ENCODE measurements around the gene SNX11.

Gene SNX11

GRCh38 chr17:48084932-48085331, 22.6 kb upstream of the SNX11 start:
- DNase-seq: no peak
- in situ Hi-C loops (cut with MboI; ENCODE audit: low pct_unique_long_range_greater_than_20kb, low sequenced_read_pairs): no loop called here

DNA sequence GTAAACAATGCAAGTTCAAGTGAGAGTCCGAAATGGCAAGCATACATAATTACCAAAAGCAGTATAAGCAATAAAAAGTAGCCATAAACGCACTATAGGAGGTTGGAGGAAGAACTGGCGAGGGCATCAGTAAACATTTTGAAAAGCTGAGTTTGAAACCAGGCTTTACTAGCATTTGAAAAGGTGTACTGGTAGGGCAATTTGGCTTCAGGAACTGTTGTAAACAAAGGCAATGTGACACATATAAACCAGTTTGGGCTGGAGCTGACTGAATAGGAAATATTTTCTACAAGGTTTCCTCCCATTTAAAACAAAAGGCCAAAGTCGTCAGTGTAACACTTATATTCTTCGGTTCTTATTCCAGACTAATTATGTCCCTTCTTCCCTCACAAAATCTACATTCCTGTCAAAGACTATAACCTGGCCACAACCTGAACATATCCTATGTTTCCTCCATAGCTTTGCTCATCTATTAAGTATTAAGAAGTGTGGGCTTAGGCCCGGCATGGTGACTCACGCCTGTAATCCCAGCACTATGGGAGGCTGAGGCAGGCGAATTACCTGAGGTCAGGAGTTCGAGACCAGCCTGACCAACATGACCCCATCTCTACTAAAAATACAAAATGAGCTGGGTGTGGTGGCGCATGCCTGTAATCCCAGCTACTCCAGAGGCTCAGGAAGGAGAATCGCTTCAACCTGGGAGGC, 14.1 kb upstream of the SNX11 start:
- DNase-seq: no peak
- in situ Hi-C loops (cut with MboI; ENCODE audit: low pct_unique_long_range_greater_than_20kb, low sequenced_read_pairs): no loop called here

DNA sequence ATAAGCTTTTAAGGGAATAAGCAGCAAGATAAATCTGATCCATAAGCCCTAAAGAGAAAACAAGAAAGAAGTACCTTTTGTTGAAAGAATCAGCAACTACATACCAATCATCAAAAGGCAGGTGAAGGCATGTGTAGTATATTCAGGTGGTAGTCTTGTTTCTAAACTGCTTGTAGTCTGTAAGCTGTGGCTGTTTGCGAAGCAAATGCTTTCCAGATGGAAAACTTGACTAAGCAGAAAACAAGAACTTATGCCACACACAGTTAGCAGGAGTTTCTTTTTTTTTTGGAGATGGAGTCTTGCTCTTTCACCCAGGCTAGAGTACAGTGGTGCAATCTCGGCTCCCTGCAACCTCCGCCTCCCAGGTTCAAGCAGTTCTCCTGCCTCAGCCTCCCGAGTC, 12.0 kb upstream of the SNX11 start:
- DNase-seq: no peak

DNA sequence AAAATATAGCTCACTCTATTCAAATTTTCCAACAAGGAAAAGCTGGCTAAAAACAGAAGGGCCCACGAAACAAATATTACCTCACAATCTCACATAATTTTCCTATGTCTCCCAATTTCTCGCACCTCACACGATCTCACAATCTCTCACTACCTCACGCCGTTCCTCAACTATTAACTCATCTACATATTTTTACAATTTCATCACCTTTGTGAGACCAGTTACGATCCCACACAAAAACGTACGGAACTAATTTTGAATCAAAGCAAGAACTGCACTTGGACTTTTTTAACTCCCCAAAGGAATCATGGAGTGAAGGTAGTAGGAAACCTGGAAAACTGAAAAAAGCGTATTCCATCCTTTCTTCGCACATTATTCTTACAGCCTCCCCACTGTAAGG, 7.4 kb upstream of the SNX11 start:
- in situ Hi-C loops (cut with MboI; ENCODE audit: low pct_unique_long_range_greater_than_20kb, low sequenced_read_pairs): no loop called here
- DNase-seq: no peak

More for the DNA sequence above, 12.0 kb upstream of the SNX11 start:
- in situ Hi-C loops (cut with MboI; ENCODE audit: low pct_unique_long_range_greater_than_20kb, low sequenced_read_pairs): no loop called here

GRCh38 chr17:48100591-48101011, 7.0 kb upstream of the SNX11 start:
- DNase-seq: no peak
- in situ Hi-C loops (cut with MboI; ENCODE audit: low pct_unique_long_range_greater_than_20kb, low sequenced_read_pairs): no loop called here

GRCh38 chr17:48101012-48101720, 6.4 kb upstream of the SNX11 start, which contains the start of gene CBX1:
Gene CBX1, minus strand, starts transcription at chr17:48101478. Its CDS starts 24,474 bp downstream, at chr17:48077004.
- DNase-seq: peak; percentile 94
- in situ Hi-C loops (cut with MboI; ENCODE audit: low pct_unique_long_range_greater_than_20kb, low sequenced_read_pairs): no loop called here

DNA sequence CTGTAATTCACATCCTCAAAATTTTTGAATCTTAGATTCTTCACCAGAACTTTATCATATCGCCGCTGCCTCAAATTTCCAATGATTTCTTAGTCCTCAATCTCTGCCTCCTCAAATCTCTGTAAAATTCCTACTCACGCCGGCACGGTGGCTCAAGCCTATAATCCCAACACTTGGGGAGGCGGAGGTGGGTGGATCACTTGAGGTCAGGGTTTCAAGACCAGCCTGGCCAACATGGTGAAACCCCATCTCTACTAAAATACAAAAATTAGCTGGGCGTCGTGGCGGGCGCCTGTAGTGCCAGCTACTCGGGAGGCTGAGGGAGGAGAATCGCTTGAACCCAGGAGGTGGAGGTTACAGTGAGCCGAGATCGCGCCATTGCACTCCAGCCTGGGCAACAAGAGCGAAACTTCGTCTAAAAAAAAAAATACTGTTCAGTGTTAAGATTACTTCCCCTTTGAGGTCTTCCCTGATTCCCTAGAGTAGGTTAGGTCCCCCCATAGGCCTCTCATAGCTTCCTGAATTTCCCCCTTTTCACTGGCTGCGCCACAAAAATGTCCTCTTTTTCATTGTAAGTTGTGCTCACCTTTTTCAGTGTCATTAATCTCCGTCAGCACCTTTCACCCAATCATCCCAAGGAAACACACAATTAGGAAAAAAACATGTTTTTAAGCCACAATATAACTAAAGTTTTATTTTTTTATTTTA, 5.4 kb upstream of the SNX11 start:
- DNase-seq: peak; percentile 44
- in situ Hi-C loops (cut with MboI; ENCODE audit: low pct_unique_long_range_greater_than_20kb, low sequenced_read_pairs): no loop called here

DNA sequence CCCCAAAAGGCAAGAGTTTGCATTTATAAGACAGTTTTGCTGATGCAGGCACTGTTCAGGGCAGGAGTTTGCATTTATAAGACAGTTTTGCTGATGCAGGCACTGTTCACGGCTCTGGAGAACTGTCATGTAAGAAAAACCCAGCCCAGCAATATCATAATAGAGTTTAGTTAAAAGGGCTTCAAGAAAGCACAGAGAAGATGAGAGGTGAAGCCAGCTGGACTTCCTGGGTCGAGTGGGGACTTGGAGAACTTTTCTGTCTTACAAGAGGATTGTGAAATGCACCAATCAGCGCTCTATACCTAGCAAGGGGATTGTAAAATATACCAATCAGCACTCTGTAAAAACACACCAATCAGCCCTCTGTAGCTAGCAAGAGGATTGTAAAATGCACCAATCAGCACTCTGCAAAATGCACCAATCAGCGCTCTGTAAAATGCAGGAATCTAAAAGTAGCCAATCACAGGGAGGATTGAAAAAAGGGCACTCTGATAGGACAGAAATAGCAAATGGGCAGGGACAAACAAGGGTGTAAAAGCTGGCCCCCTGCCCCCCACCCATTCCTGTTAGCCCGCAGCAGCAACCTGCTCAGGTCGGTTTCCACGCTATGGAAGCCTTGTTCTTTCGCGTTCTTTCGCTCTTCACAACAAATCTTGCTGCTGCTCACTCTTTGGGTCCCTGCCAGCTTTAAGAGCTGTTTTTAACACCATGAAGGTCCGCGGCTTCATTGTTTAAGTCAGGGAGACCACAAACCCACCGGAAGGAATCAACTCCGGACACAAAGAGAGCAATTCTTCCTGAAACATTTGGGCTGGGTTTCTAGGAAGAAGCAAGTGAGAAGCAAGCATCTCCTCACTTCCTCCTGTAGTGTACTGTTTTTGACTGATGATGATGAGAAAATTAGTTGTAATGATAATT, 4.5 kb upstream of the SNX11 start:
- in situ Hi-C loops (cut with MboI; ENCODE audit: low pct_unique_long_range_greater_than_20kb, low sequenced_read_pairs): no loop called here
- DNase-seq: peak; percentile 86

GRCh38 chr17:48104440-48104839, 3.1 kb upstream of the SNX11 start:
- DNase-seq: no peak
- in situ Hi-C loops (cut with MboI; ENCODE audit: low pct_unique_long_range_greater_than_20kb, low sequenced_read_pairs): no loop called here

DNA sequence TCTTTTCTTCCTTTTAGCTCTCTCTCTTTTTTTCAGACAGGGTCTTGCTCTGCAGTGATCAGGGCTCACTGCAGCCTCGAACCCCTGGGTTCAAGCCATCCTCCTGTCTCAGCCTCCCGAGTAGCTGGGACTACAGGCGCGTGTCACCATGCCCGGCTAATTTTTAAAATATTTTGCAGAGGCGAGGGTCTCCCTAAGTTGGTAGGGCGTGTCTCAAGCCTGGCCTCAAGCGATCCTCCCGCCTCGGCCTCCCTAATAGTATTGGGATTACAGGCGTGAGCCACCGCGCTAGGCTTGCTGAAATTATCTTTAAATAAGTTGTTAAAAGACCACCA, 797 bp upstream of the SNX11 start:
- in situ Hi-C loops (cut with MboI; ENCODE audit: low pct_unique_long_range_greater_than_20kb, low sequenced_read_pairs): no loop called here
- no peak for DNase-seq

GRCh38 chr17:48110761-48111160, 3.2 kb downstream of the SNX11 start:
- DNase-seq: no peak
- in situ Hi-C loops (cut with MboI; ENCODE audit: low pct_unique_long_range_greater_than_20kb, low sequenced_read_pairs): no loop called here

GRCh38 chr17:48111937-48112241, 4.3 kb downstream of the SNX11 start:
- in situ Hi-C loops (cut with MboI; ENCODE audit: low pct_unique_long_range_greater_than_20kb, low sequenced_read_pairs): no loop called here
- DNase-seq: no peak

DNA sequence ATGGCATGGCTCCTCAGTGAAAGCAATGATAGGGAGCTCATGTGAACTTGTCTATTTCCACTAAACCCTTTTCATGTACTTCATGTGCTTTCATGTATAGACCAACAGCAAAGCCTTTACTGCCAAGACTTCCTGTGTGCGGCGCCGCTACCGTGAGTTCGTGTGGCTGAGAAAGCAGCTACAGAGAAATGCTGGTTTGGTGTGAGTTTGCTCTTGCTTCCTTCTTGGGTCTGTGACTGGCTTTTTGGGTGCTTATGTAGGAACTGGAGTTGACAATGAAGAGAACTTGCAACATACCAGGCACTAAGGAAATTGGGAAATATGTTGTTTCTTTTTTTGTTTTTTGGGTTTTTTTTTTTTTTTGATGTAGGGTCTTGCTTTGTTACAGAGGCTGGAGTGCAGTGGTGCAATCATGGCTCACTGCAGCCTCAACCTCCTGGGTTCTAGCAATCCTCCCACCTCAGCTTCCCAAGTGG, 5.7 kb downstream of the SNX11 start:
- DNase-seq: no peak
- in situ Hi-C loops (cut with MboI; ENCODE audit: low pct_unique_long_range_greater_than_20kb, low sequenced_read_pairs): no loop called here

GRCh38 chr17:48121923-48122664, 14.5 kb downstream of the SNX11 start:
- in situ Hi-C loops (cut with MboI; ENCODE audit: low pct_unique_long_range_greater_than_20kb, low sequenced_read_pairs): loop anchor here (10.0 kb wide), 1 partner anchor 87 kb away; the partner anchor contains the start of gene COPZ2
- no peak for DNase-seq

DNA sequence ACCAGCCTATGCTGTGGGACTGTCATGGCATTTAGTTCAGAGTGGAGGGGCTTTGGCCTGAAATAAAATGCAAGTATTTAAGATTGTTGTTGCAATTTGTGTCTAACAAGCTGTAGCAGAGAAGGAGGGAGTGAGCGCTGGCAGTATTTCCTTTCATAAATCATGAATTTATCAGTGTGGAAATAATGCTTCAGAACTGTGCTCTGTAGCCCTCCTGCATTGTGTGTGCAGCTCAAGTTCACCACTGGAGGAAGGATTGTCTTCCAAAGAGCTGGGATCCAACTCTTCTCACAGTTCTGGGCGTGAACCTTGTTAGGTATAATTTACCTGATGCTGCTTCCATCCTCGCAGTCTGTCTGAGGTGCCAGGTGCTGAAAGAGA, 15.1 kb downstream of the SNX11 start:
- in situ Hi-C loops (cut with MboI; ENCODE audit: low pct_unique_long_range_greater_than_20kb, low sequenced_read_pairs): loop anchor here (10.0 kb wide), 1 partner anchor 88 kb away; the partner anchor contains the start of gene COPZ2
- DNase-seq: no peak

- no peak for DNase-seq
- in situ Hi-C loops (cut with MboI; ENCODE audit: low pct_unique_long_range_greater_than_20kb, low sequenced_read_pairs): loop anchor here (10.0 kb wide), 1 partner anchor 88 kb away; the partner anchor contains the start of gene COPZ2
Measured at GRCh38 chr17:48123111-48123510, 15.5 kb downstream of the SNX11 start.

DNA sequence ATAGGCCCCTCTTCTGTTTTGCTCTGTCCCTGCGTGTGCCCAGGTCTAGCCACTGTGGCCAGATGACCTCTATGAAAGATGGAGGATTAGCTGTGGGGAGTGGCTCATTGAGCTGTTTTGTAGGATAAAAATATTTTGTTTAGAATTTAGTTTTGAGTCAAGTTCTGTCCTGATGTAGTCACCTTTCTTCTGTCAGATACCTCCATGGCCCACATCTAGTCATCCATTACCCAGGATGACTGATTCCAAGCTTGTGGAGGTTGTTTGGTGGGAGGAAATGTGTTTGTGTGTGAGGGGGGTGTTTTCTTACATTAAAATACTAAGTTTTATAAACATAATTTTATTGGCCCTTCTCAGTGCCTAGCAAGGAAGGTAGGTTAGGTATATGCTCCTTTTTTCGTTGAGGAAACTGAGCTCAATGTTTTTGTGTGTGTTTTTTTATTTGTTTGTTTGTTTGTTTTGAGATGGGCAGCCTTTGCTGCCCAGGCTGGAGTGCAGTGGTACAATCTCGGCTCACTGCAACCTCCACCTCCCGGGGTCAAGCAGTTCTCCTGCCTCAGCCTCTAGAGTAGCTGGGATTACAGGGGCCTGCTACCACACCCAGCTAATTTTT, 16.3 kb downstream of the SNX11 start:
- in situ Hi-C loops (cut with MboI; ENCODE audit: low pct_unique_long_range_greater_than_20kb, low sequenced_read_pairs): loop anchor here (10.0 kb wide), 1 partner anchor 89 kb away; the partner anchor contains the start of gene COPZ2

More for the DNA sequence above, 16.3 kb downstream of the SNX11 start:
- no peak for DNase-seq

All from KBM-7 (cell line).